Natural killer cell (primary cell): Measurements from ENCODE around the gene SRSF3. TPM values are rescaled to one million over a fixed set of nuclear protein-coding genes. Genes with fewer than 3 reads are reported as not detected.
"Not testable (repeated sequence)": the region's sequence is repeated elsewhere in the genome, so short reads cannot be mapped to it uniquely, and the experiment has no call there.

Experiments used
- ATAC-seq, 3 donors: fragments of 150-1000 bp in 2 of 3; fragments of 200-7000 bp in 1 of 3; cut with Tn5 transposase; 1 replicate in 1 of 3; 2 replicates in 2 of 3; pipeline ENCODE4 v1.10.0; 2021; ENCODE audit warnings: mild to moderate bottlenecking in 2 of 3, moderate library complexity in 2 of 3
- DNase-seq, 2 donors: peaks; one replicate each; pipeline versions ENCODE4 v3.0.0 to v3.0.0-alpha.2; 2013 to 2021; ENCODE audit warnings: mixed read lengths in 1 of 2
- H3K27ac ChIP-seq: one replicate; pipeline ENCODE4 v1.5.1; 2013; ENCODE audit warnings: mild to moderate bottlenecking, low read length
- H3K27me3 ChIP-seq: one replicate; pipeline ENCODE4 v1.6.1; 2013; ENCODE audit warnings: low read length; ENCODE audit not compliant: control insufficient read depth, insufficient read depth
- H3K36me3 ChIP-seq: one replicate; pipeline ENCODE4 v1.6.1; 2013; ENCODE audit warnings: low read length; ENCODE audit not compliant: control insufficient read depth, insufficient read depth
- H3K4me1 ChIP-seq: one replicate; pipeline ENCODE4 v1.6.1; 2013; ENCODE audit warnings: low read length; ENCODE audit not compliant: control insufficient read depth, insufficient read depth
- H3K4me3 ChIP-seq: one replicate; pipeline ENCODE4 v1.5.1; 2013; ENCODE audit warnings: low read length
- H3K9me3 ChIP-seq: one replicate; pipeline ENCODE4 v1.6.1; 2013; ENCODE audit warnings: low read length; ENCODE audit not compliant: control insufficient read depth, insufficient read depth
- H3K27ac Mint-ChIP-seq, 2 donors: one replicate each; pipeline ENCODE4 v1.8.0; 2022; ENCODE audit warnings: mild to moderate bottlenecking in 2 of 2, mixed read lengths in 2 of 2, moderate library complexity in 1 of 2
- H3K27me3 Mint-ChIP-seq, 2 donors: one replicate each; pipeline ENCODE4 v1.8.0; 2022; ENCODE audit warnings: low read depth in 2 of 2, mixed read lengths in 2 of 2
- H3K36me3 Mint-ChIP-seq: one replicate; pipeline ENCODE4 v1.8.0; 2022; ENCODE audit warnings: mixed read lengths
- H3K4me1 Mint-ChIP-seq, 2 donors: one replicate each; pipeline ENCODE4 v1.8.0; 2022; ENCODE audit warnings: mixed read lengths in 2 of 2
- H3K4me3 Mint-ChIP-seq: one replicate; pipeline ENCODE4 v1.8.0; 2022; ENCODE audit warnings: mild to moderate bottlenecking, moderate library complexity, mixed read lengths
- H3K9me3 Mint-ChIP-seq, 2 donors: one replicate each; pipeline ENCODE4 v1.8.0; 2022; ENCODE audit warnings: mixed read lengths in 2 of 2
- WGBS: methylation state at CpG from one replicate; pipeline ENCODE4 v1.1.7; 2013; ENCODE audit warnings: missing lambda C conversion rate; ENCODE audit not compliant: insufficient coverage; 5-methylcytosine and 5-hydroxymethylcytosine counted together
- intact Hi-C: fragments of 100-400 bp; cut with micrococcal nuclease; formaldehyde crosslinking; loops from one replicate; pipeline ENCODE4 v1.14.2; 2022
- total RNA-seq, 4 donors: library from RNA; stranded (reverse); fragments of 120-200 nt in 1 of 4; gene quantifications; one replicate each; pipeline versions ENCODE4 v1.2.3 to v1.2.4, GENCODE V29; 2013 to 2022
- TF ChIP-seq, protein P1 (sequence below): fragments of 200-600 bp; IDR thresholded peaks from one replicate; pipeline ENCODE4 v1.8.0; 2022; ENCODE audit warnings: antibody characterized with exemption

SRSF3 gene
- total RNA-seq, 3 donors from 2014 or later (not counting 1 experiment from before 2014, with no cell fraction given): 445 to 526 (median 447) TPM

DNA sequence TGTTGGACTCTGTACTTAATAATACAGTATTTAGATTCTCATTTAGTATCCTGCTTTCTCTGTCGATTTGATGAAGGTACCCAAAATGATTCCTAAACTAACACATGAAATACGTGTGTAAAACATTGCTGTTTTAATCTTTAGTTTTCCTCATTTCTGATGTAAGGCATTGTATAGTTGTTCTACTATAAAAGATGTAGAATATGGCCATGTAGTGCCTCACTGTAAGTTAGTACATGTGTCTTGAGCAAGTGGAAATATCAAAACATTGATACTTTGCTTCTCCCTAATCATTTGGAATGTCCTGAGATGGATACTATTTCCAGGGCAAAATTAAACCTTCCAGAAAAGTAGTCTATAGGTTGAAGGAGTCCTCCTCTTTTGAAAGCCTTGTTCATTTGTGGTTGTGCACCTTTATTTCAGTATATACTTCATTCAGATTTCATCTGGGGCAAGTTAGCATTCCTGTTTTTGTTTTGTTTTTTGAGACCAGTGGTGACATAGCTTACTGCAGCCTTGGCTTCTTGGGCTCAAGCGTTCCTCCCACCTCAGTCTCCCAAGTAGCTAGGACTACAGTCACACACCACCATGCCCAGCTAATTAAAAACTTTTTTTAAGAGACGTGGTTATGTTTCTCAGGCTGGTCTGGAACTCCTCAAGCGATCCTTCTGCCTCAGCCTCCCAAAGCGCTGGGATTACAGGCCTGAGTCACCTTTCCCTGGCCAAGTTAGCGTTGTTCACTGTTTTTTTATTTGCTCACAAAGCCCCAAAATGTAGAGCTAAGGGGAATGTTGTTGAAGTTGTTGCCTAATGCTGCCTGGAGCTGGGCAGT is 11.6 kb downstream of the SRSF3 start:
- 91% methylated on average over 5 of the region's 7 CpGs for WGBS

DNA sequence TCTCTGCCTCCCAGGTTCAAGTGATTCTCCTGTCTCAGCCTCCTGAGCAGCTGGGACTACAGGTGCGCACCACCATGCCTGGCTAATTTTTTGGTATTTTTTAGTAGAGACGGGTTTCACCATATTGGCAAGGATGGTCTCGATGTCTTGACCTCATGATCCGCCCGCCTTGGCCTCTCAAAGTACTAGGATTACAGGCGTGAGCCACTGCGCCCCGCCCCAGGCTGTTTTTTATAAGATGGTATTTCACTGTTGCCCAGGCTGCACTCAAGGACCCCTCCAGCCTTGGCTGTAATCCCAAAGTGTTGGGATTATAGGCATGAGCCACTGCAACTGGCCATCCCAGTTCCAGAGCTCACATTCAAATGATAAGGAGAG is 13.1 kb downstream of the SRSF3 start:
- WGBS: 95% methylated on average over 8 of the region's 8 CpGs
- H3K27ac Mint-ChIP-seq: peak overlapping the region; percentile 72 to 74
- not testable (repeated sequence) for H3K4me3 Mint-ChIP-seq

More for the DNA sequence above, 11.6 kb downstream of the SRSF3 start:
- peak overlapping the region; percentile 62 for H3K4me3 Mint-ChIP-seq
- Histone ChIP-seq H3K4me1 (peaks cover 23% of the 10 kb centered on the region), H3K9me3 (no peaks in the 10 kb centered on the region), H3K36me3 (peaks cover 87% of the 10 kb centered on the region), H3K4me3 (no peak overlapping the region), H3K27ac (no peak overlapping the region), H3K27me3 (no peaks in the 10 kb centered on the region)
- TF ChIP-seq, protein P1, sequence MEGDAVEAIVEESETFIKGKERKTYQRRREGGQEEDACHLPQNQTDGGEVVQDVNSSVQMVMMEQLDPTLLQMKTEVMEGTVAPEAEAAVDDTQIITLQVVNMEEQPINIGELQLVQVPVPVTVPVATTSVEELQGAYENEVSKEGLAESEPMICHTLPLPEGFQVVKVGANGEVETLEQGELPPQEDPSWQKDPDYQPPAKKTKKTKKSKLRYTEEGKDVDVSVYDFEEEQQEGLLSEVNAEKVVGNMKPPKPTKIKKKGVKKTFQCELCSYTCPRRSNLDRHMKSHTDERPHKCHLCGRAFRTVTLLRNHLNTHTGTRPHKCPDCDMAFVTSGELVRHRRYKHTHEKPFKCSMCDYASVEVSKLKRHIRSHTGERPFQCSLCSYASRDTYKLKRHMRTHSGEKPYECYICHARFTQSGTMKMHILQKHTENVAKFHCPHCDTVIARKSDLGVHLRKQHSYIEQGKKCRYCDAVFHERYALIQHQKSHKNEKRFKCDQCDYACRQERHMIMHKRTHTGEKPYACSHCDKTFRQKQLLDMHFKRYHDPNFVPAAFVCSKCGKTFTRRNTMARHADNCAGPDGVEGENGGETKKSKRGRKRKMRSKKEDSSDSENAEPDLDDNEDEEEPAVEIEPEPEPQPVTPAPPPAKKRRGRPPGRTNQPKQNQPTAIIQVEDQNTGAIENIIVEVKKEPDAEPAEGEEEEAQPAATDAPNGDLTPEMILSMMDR: no peak
- intact Hi-C loops: no loop called here
- DNase-seq (peak in 1 of 2 donors; percentile 30), ATAC-seq (peak in 1 of 3 donors; percentile 8)
- no peaks in the 10 kb centered on the region for H3K27me3 Mint-ChIP-seq
- H3K36me3 Mint-ChIP-seq: peaks cover 37% of the 10 kb centered on the region
- peak overlapping the region; percentile 72 to 74 for H3K27ac Mint-ChIP-seq
- peaks cover 60 to 68% of the 10 kb centered on the region in 2 donors for H3K4me1 Mint-ChIP-seq
- H3K9me3 Mint-ChIP-seq: no peaks in the 10 kb centered on the region

DNA sequence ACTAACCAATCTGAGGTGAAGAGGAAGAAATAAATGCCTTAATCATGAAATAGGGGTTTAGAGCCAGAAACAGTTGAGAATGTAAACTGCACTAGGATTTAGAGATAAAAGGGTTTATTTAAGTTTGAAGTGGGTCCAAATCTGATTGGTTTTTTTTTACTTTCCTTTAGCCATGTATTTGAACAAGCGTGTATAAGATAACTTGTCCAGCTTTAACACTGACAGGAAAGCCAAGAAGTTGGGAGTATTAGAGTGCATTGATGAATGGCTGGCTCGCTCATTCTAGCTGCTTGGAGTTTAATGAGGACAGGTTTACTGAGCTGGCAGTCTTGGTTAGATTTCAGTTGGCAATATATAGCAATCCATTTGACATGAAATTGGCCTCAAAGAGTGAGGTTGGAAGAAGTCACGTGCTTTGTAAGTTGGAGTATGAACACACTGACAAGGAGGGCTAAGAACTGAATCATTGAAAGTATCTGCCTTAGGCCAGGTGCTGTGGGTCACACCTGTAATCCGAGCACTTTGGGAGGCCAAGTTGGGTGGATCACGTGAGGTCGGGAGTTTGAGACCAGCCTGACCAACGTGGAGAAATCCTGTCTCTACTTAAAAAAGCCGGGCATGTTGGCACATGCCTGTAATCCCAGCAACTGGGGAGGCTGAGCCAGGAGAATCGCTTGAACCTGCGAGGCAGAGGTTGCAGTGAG is 13.7 kb downstream of the SRSF3 start:
- intact Hi-C loops: no loop called here
- Histone ChIP-seq H3K4me1 (peaks cover 13% of the 10 kb centered on the region), H3K4me3 (no peak overlapping the region), H3K36me3 (peaks cover 77% of the 10 kb centered on the region), H3K27me3 (no peaks in the 10 kb centered on the region), H3K9me3 (no peaks in the 10 kb centered on the region), H3K27ac (no peak overlapping the region)
- TF ChIP-seq, protein P1: no peak
- no peak for DNase-seq
- Mint-ChIP-seq H3K9me3 (no peaks in the 10 kb centered on the region), H3K27ac (peak overlapping the region; percentile 72 to 74), H3K4me3 (no peak overlapping the region), H3K4me1 (peaks cover 62 to 64% of the 10 kb centered on the region in 2 donors), H3K27me3 (no peaks in the 10 kb centered on the region), H3K36me3 (peaks cover 30% of the 10 kb centered on the region)
- 93% methylated on average over 10 of the region's 10 CpGs for WGBS
- no peak for ATAC-seq

More for the DNA sequence above, 13.1 kb downstream of the SRSF3 start:
- H3K9me3 ChIP-seq, H3K27ac ChIP-seq, ATAC-seq, H3K27me3 Mint-ChIP-seq, H3K27me3 ChIP-seq, DNase-seq, intact Hi-C loops, H3K9me3 Mint-ChIP-seq, H3K4me3 ChIP-seq: not testable (repeated sequence)
- Histone ChIP-seq H3K4me1 (peaks cover 13% of the 10 kb centered on the region), H3K36me3 (peaks cover 82% of the 10 kb centered on the region)
- Mint-ChIP-seq H3K36me3 (peaks cover 30% of the 10 kb centered on the region), H3K4me1 (peaks cover 64% of the 10 kb centered on the region in 2 donors)
